HCT116 (cell line): ENCODE measurements around the gene CENPS. TPM values are rescaled to one million over a fixed set of nuclear protein-coding genes. Genes with fewer than 3 reads are reported as not detected.
A peak's percentile ranks its signal among the peaks of the same experiment; 100 is the strongest.

Source experiments
- ATAC-seq: fragments of 200-7000 bp; cut with Tn5 transposase; 2 replicates; pipeline ENCODE4 v1.9.1; 2020; ENCODE audit warnings: mild to moderate bottlenecking, moderate library complexity
- BruUV-seq: library from RNA; stranded (reverse); fragments of 400-500 nt; replicated peaks from 2 replicates; lab custom pipeline; 2021; lab: Mats Ljungman, UMichigan
- CTCF ChIA-PET: fragments of 300-600 bp; sonication (Branson Sonifier 250); formaldehyde crosslinking; loops from one replicate; lab custom pipeline; 2021; ENCODE audit warnings: antibody characterized with exemption; lab: Charles Lee
- POLR2A ChIA-PET: fragments of 300-600, 350-600 bp; sonication (Branson Sonifier 250); formaldehyde crosslinking; loops from one replicate; lab custom pipeline; 2021; ENCODE audit warnings: antibody characterized with exemption; lab: Charles Lee
- RAD21 ChIA-PET, 2 experiments: fragments of 300-600 bp; sonication (Branson Sonifier 250); formaldehyde crosslinking; loops; one replicate each; lab custom pipeline; 2023; ENCODE audit warnings: low total read pairs in 2 of 2; ENCODE audit not compliant: uncharacterized antibody in 2 of 2, unreplicated experiment in 2 of 2, low non-redundant PET in 1 of 2; lab: Charles Lee
- DNase-seq: peaks from one replicate; pipeline ENCODE4 v3.0.0-alpha.2; 2010; ENCODE audit warnings: low read depth, low spot score
- H2AFZ ChIP-seq: fragments of 200-600 bp; shearing (Covaris generic), sonication (generic); 2 replicates; pipeline ENCODE4 v1.6.1; 2017; ENCODE audit warnings: low read depth, mixed run types, mixed read lengths, antibody characterized with exemption, low read length; ENCODE audit not compliant: poor library complexity, severe bottlenecking
- H3K27ac ChIP-seq: 2 replicates; pipeline ENCODE4 v1.5.1; 2012; ENCODE audit warnings: low read depth, low read length
- H3K27me3 ChIP-seq: fragments of 200-600 bp; sonication (generic); 2 replicates; pipeline ENCODE4 v1.6.1; 2016; ENCODE audit warnings: mixed run types, low read length, mixed read lengths; ENCODE audit not compliant: insufficient read depth
- H3K36me3 ChIP-seq, 2 experiments: fragments of 200-500 bp in 1 of 2; fragments of 200-600 bp in 1 of 2; sonication (Bioruptor generic) in 1 of 2; sonication (generic) in 1 of 2; 2 replicates each; pipeline versions ENCODE4 v1.5.1 to v1.6.1; 2014 to 2016; ENCODE audit warnings: low read length in 2 of 2, inconsistent platforms in 1 of 2, mixed read lengths in 1 of 2, mixed run types in 1 of 2; ENCODE audit not compliant: insufficient read depth in 2 of 2, control insufficient read depth in 1 of 2
- H3K4me1 ChIP-seq, 2 experiments: fragments of 200-600 bp in 1 of 2; sonication (generic) in 1 of 2; 2 replicates each; pipeline versions ENCODE4 v1.5.1 to v1.6.1; 2012 to 2017; ENCODE audit warnings: low read length in 2 of 2, inconsistent platforms in 1 of 2, mild to moderate bottlenecking in 1 of 2, mixed read lengths in 1 of 2, mixed run types in 1 of 2, moderate library complexity in 1 of 2; ENCODE audit not compliant: insufficient read depth in 2 of 2, control insufficient read depth in 1 of 2
- H3K4me2 ChIP-seq: fragments of 200-600 bp; sonication (generic); 2 replicates; pipeline ENCODE4 v1.6.1; 2017; ENCODE audit warnings: mixed run types, low read length, mixed read lengths
- H3K4me3 ChIP-seq, 2 experiments: fragments of 200-600 bp in 1 of 2; sonication (generic) in 1 of 2; replicated peaks in 1 of 2; 2 replicates each; pipeline ENCODE4 v1.5.1; 2011 to 2016; ENCODE audit warnings: low read length in 2 of 2, control low read depth in 1 of 2, low read depth in 1 of 2, mild to moderate bottlenecking in 1 of 2, mixed read lengths in 1 of 2, mixed run types in 1 of 2
- H3K79me2 ChIP-seq: fragments of 200-600 bp; sonication (generic); 2 replicates; pipeline ENCODE4 v1.6.1; 2017; ENCODE audit warnings: mild to moderate bottlenecking, mixed run types, low read length, moderate library complexity, mixed read lengths; ENCODE audit not compliant: insufficient read depth
- H3K9ac ChIP-seq: fragments of 200-600 bp; sonication (generic); 2 replicates; pipeline ENCODE4 v1.6.1; 2016; ENCODE audit warnings: low read length, mixed read lengths
- H3K9me2 ChIP-seq: fragments of 200-600 bp; sonication (generic), shearing (Covaris generic); 2 replicates; pipeline ENCODE4 v1.6.1; 2017; ENCODE audit warnings: mixed run types, mild to moderate bottlenecking, moderate library complexity; ENCODE audit not compliant: insufficient read depth
- H3K9me3 ChIP-seq, 2 experiments: fragments of 200-500 bp in 1 of 2; fragments of 200-600 bp in 1 of 2; sonication (Bioruptor generic) in 1 of 2; sonication (generic) in 1 of 2; 2 replicates each; pipeline ENCODE4 v1.6.1; 2014 to 2017; ENCODE audit warnings: low read length in 2 of 2, mixed read lengths in 2 of 2, inconsistent platforms in 1 of 2, low read depth in 1 of 2, mild to moderate bottlenecking in 1 of 2, mixed run types in 1 of 2, moderate library complexity in 1 of 2; ENCODE audit not compliant: control insufficient read depth in 1 of 2, insufficient read depth in 1 of 2
- H4K20me1 ChIP-seq: fragments of 200-600 bp; sonication (generic), shearing (Covaris generic); 2 replicates; pipeline ENCODE4 v1.6.1; 2017; ENCODE audit warnings: mixed run types, mild to moderate bottlenecking, moderate library complexity; ENCODE audit not compliant: insufficient read depth
- EGR1 ChIP-seq: IDR thresholded peaks from 2 replicates; pipeline ENCODE4 v1.6.1; 2012; ENCODE audit warnings: low read depth
- ELF1 ChIP-seq: IDR thresholded peaks from 2 replicates; pipeline ENCODE4 v1.6.1; 2012; ENCODE audit warnings: low read depth, borderline replicate concordance
- EZH2phosphoT487 ChIP-seq: fragments of 200-600 bp; IDR thresholded peaks from 2 replicates; pipeline ENCODE4 v1.6.1; 2018; ENCODE audit warnings: antibody characterized with exemption, borderline replicate concordance
- FOSL1 ChIP-seq: IDR thresholded peaks from 2 replicates; pipeline ENCODE4 v1.6.1; 2012; ENCODE audit warnings: low read depth
- JUND ChIP-seq: IDR thresholded peaks from 2 replicates; pipeline ENCODE4 v1.6.1; 2012
- MAX ChIP-seq: IDR thresholded peaks from 2 replicates; pipeline ENCODE4 v1.6.1; 2012
- POLR2A ChIP-seq: IDR thresholded peaks from 2 replicates; pipeline ENCODE4 v1.7.0; 2011; ENCODE audit warnings: borderline replicate concordance; ENCODE audit not compliant: insufficient read depth, insufficient read length; ENCODE audit errors: extremely low read depth
- POLR2AphosphoS5 ChIP-seq: IDR thresholded peaks from 2 replicates; pipeline ENCODE4 v1.6.1; 2011; ENCODE audit warnings: mild to moderate bottlenecking, low read depth, low read length, moderate library complexity
- RAD21 ChIP-seq: IDR thresholded peaks from 2 replicates; pipeline ENCODE4 v1.6.1; 2012; ENCODE audit warnings: low read depth, mild to moderate bottlenecking
- SIN3A ChIP-seq: IDR thresholded peaks from 2 replicates; pipeline ENCODE4 v1.6.1; 2012; ENCODE audit warnings: low read depth
- YY1 ChIP-seq: IDR thresholded peaks from 2 replicates; pipeline ENCODE4 v1.6.1; 2011; ENCODE audit warnings: low read length, low read depth, moderate library complexity, mild to moderate bottlenecking; ENCODE audit not compliant: insufficient replicate concordance; ENCODE audit errors: extremely low read depth
- ZNF274 ChIP-seq: fragments of 200-500 bp; sonication (Bioruptor generic); IDR thresholded peaks from 2 replicates; pipeline ENCODE4 v1.6.1; 2014; ENCODE audit warnings: mild to moderate bottlenecking, low read depth, low read length, inconsistent platforms
- intact Hi-C: fragments of 100-400 bp; cut with micrococcal nuclease; formaldehyde crosslinking; loops from 2 replicates; pipeline ENCODE4 v1.10.0; 2022
- total RNA-seq: library from RNA; stranded (reverse); gene quantifications from one replicate; pipeline ENCODE4 v1.2.1, GENCODE V29; 2021; ENCODE audit not compliant: unreplicated experiment
- TF ChIP-seq, protein P1 (sequence below): IDR thresholded peaks from 2 replicates; pipeline ENCODE4 v1.6.1; 2012; ENCODE audit warnings: low read depth
- TF ChIP-seq, protein P2 (sequence below), 3 experiments: fragments of 200-600 bp in 1 of 3; sonication (generic) in 1 of 3; IDR thresholded peaks in 2 of 3; conservative IDR thresholded peaks in 1 of 3; 2 replicates each; pipeline ENCODE4 v1.5.1; 2012 to 2017; ENCODE audit warnings: low read depth in 2 of 3, low read length in 2 of 3, antibody characterized with exemption in 1 of 3, borderline replicate concordance in 1 of 3, control low read depth in 1 of 3, mild to moderate bottlenecking in 1 of 3, mixed read lengths in 1 of 3, mixed run types in 1 of 3, moderate library complexity in 1 of 3; ENCODE audit not compliant: insufficient read depth in 1 of 3
- TF ChIP-seq, protein P3 (sequence below): IDR thresholded peaks from 2 replicates; pipeline ENCODE4 v1.6.1; 2012

CENPS gene
- total RNA-seq, 1 experiment from 2014 or later = 21.9 TPM

DNA sequence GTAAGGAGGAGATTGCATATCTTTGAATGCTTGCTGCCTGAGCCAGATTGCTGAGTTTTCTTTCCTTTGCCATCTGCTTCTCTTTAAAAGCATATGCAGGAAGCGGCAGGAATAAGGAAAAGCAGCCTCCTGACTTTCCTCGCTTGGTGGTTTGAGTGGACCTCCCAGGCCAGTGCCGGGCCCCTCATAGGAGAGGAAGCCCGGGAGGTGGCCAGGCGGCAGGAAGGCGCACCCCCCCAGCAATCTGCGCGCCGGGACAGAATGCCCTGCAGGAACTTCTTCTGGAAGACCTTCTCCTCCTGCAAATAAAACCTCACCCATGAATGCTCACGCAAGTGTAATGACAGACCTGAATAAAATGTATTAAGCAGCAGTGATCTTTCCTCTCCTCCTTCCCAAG lies 21.1 kb downstream of the CENPS start:
- no peak overlapping the region for H2AFZ ChIP-seq
- no peaks in the 10 kb centered on the region for H3K36me3 ChIP-seq
- no peak for DNase-seq
- no peak for TF ChIP-seq JUND
- TF ChIP-seq POLR2A = no peak
- no peaks in the 10 kb centered on the region for H3K27me3 ChIP-seq
- H3K4me2 ChIP-seq = no peak overlapping the region
- H3K4me3 ChIP-seq = no peak overlapping the region
- no peak overlapping the region for H3K9ac ChIP-seq
- H3K9me2 ChIP-seq = no peaks in the 10 kb centered on the region
- BruUV-seq = TSS peak; percentile 10
- no peaks in the 10 kb centered on the region for H4K20me1 ChIP-seq
- CTCF ChIA-PET = interaction anchor here (0.6 kb wide), 1 partner anchor 109 kb away, joined by 3 read pairs; no protein-coding TSS in a partner anchor
- POLR2A ChIA-PET = interaction anchor here (1.3 kb wide), 1 partner anchor 21 kb away, joined by 3 read pairs; the partner anchor contains the start of gene CENPS
- RAD21 ChIA-PET = no interaction called here
- intact Hi-C loops = no loop called here
- ATAC-seq = no peak
- H3K27ac ChIP-seq = no peak overlapping the region
- peaks cover 0 to 4% of the 10 kb centered on the region in 2 experiments; a peak in 1 of 4 replicates for H3K9me3 ChIP-seq
- H3K79me2 ChIP-seq = no peaks in the 10 kb centered on the region
- no peaks in the 10 kb centered on the region for H3K4me1 ChIP-seq

- no peak for ATAC-seq
- intact Hi-C loops = no loop called here
- Histone ChIP-seq H3K9ac (no peak overlapping the region), H2AFZ (no peak overlapping the region), H3K9me2 (no peaks in the 10 kb centered on the region), H4K20me1 (no peaks in the 10 kb centered on the region), H3K4me1 (peaks cover 9 to 10% of the 10 kb centered on the region in 2 experiments), H3K27ac (no peak overlapping the region), H3K36me3 (peaks cover 4 to 16% of the 10 kb centered on the region in 2 experiments; a peak in 3 of 4 replicates), H3K4me3 (no peak overlapping the region), H3K27me3 (no peaks in the 10 kb centered on the region), H3K9me3 (peaks cover 0 to 4% of the 10 kb centered on the region in 2 experiments; a peak in 1 of 4 replicates), H3K4me2 (no peak overlapping the region), H3K79me2 (no peaks in the 10 kb centered on the region)
- POLR2A ChIA-PET = interaction anchor here (1.2 kb wide), 1 partner anchor 26 kb away, joined by 7 read pairs; the partner anchor contains the start of gene CENPS
- CTCF ChIA-PET = interaction anchor here (0.7 kb wide), 1 partner anchor 26 kb away, joined by 3 read pairs; no protein-coding TSS in a partner anchor
- no peak for DNase-seq
- RAD21 ChIA-PET = interaction anchor here in 1 of 2 experiments (0.6 kb wide), 1 partner anchor 97 kb away, joined by 3 read pairs; no protein-coding TSS in a partner anchor
- TF ChIP-seq EZH2phosphoT487 (no peak), FOSL1 (no peak), MAX (no peak), ZNF274 (no peak), SIN3A (no peak), POLR2A (no peak), ELF1 (no peak), EGR1 (no peak), YY1 (no peak), RAD21 (no peak), POLR2AphosphoS5 (no peak)
- TF ChIP-seq, protein P1, sequence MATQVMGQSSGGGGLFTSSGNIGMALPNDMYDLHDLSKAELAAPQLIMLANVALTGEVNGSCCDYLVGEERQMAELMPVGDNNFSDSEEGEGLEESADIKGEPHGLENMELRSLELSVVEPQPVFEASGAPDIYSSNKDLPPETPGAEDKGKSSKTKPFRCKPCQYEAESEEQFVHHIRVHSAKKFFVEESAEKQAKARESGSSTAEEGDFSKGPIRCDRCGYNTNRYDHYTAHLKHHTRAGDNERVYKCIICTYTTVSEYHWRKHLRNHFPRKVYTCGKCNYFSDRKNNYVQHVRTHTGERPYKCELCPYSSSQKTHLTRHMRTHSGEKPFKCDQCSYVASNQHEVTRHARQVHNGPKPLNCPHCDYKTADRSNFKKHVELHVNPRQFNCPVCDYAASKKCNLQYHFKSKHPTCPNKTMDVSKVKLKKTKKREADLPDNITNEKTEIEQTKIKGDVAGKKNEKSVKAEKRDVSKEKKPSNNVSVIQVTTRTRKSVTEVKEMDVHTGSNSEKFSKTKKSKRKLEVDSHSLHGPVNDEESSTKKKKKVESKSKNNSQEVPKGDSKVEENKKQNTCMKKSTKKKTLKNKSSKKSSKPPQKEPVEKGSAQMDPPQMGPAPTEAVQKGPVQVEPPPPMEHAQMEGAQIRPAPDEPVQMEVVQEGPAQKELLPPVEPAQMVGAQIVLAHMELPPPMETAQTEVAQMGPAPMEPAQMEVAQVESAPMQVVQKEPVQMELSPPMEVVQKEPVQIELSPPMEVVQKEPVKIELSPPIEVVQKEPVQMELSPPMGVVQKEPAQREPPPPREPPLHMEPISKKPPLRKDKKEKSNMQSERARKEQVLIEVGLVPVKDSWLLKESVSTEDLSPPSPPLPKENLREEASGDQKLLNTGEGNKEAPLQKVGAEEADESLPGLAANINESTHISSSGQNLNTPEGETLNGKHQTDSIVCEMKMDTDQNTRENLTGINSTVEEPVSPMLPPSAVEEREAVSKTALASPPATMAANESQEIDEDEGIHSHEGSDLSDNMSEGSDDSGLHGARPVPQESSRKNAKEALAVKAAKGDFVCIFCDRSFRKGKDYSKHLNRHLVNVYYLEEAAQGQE = no peak
- TF ChIP-seq, protein P2, sequence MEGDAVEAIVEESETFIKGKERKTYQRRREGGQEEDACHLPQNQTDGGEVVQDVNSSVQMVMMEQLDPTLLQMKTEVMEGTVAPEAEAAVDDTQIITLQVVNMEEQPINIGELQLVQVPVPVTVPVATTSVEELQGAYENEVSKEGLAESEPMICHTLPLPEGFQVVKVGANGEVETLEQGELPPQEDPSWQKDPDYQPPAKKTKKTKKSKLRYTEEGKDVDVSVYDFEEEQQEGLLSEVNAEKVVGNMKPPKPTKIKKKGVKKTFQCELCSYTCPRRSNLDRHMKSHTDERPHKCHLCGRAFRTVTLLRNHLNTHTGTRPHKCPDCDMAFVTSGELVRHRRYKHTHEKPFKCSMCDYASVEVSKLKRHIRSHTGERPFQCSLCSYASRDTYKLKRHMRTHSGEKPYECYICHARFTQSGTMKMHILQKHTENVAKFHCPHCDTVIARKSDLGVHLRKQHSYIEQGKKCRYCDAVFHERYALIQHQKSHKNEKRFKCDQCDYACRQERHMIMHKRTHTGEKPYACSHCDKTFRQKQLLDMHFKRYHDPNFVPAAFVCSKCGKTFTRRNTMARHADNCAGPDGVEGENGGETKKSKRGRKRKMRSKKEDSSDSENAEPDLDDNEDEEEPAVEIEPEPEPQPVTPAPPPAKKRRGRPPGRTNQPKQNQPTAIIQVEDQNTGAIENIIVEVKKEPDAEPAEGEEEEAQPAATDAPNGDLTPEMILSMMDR (IDR thresholded peaks at IDR 0.05 in 2 of 3, conservative IDR thresholded peaks at IDR 0.05 in 1 of 3; ENCODE audit: borderline replicate concordance in 1 of 3, insufficient read depth in 1 of 3, low read depth in 2 of 3, low read length in 2 of 3) = no peak
- TF ChIP-seq, protein P3, sequence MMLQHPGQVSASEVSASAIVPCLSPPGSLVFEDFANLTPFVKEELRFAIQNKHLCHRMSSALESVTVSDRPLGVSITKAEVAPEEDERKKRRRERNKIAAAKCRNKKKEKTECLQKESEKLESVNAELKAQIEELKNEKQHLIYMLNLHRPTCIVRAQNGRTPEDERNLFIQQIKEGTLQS = no peak
- no TSS peak for BruUV-seq
These were observed 25.8 kb downstream of the CENPS start for GRCh38 chr1:10456048-10456447.
